ENCODE results near the gene HS3ST1.

GRCh38 chr4:11440481-11441193 lies 11.9 kb upstream of the HS3ST1 start:
- TF ChIP-seq CREB5 (CRISPR knock-in tag; IDR thresholded peaks at IDR 0.05; ENCODE audit: low read depth), result no peak
- no peak for TF ChIP-seq ZNF565 (CRISPR knock-in tag; conservative IDR thresholded peaks at IDR 0.05; ENCODE audit: low read depth)
- TF ChIP-seq, protein P1, sequence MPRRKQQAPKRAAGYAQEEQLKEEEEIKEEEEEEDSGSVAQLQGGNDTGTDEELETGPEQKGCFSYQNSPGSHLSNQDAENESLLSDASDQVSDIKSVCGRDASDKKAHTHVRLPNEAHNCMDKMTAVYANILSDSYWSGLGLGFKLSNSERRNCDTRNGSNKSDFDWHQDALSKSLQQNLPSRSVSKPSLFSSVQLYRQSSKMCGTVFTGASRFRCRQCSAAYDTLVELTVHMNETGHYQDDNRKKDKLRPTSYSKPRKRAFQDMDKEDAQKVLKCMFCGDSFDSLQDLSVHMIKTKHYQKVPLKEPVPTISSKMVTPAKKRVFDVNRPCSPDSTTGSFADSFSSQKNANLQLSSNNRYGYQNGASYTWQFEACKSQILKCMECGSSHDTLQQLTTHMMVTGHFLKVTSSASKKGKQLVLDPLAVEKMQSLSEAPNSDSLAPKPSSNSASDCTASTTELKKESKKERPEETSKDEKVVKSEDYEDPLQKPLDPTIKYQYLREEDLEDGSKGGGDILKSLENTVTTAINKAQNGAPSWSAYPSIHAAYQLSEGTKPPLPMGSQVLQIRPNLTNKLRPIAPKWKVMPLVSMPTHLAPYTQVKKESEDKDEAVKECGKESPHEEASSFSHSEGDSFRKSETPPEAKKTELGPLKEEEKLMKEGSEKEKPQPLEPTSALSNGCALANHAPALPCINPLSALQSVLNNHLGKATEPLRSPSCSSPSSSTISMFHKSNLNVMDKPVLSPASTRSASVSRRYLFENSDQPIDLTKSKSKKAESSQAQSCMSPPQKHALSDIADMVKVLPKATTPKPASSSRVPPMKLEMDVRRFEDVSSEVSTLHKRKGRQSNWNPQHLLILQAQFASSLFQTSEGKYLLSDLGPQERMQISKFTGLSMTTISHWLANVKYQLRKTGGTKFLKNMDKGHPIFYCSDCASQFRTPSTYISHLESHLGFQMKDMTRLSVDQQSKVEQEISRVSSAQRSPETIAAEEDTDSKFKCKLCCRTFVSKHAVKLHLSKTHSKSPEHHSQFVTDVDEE (CRISPR knock-in tag; IDR thresholded peaks at IDR 0.05), result no peak
- TF ChIP-seq ISL1 (CRISPR knock-in tag; IDR thresholded peaks at IDR 0.05), result no peak
- TF ChIP-seq TOX (CRISPR knock-in tag; IDR thresholded peaks at IDR 0.05; ENCODE audit: borderline replicate concordance), result no peak
- TF ChIP-seq SNAI2 (CRISPR knock-in tag; IDR thresholded peaks at IDR 0.05), result no peak
- no peak for TF ChIP-seq ZNF8 (CRISPR knock-in tag; IDR thresholded peaks at IDR 0.05)
- TF ChIP-seq ZFP3 (CRISPR knock-in tag; IDR thresholded peaks at IDR 0.05), result no peak
- no peak for TF ChIP-seq ZC3H10 (CRISPR knock-in tag; IDR thresholded peaks at IDR 0.05)

Data from SK-N-SH treated with all-trans-retinoic acid at 6 μM for 48 hours (cell line).